Activated naive CD8-positive, alpha-beta T cell (primary cell): ENCODE results near the gene MED14.

Experiments used
- H3K27ac Mint-ChIP-seq: one replicate; pipeline ENCODE4 v1.8.0; 2021; ENCODE audit warnings: mixed read lengths
- H3K27me3 Mint-ChIP-seq: one replicate; pipeline ENCODE4 v1.8.0; 2021; ENCODE audit warnings: mixed read lengths
- H3K36me3 Mint-ChIP-seq: one replicate; pipeline ENCODE4 v1.8.0; 2021; ENCODE audit warnings: mixed read lengths
- H3K4me1 Mint-ChIP-seq: one replicate; pipeline ENCODE4 v1.8.0; 2021; ENCODE audit warnings: low read depth, mixed read lengths
- H3K4me3 Mint-ChIP-seq: one replicate; pipeline ENCODE4 v1.8.0; 2021; ENCODE audit warnings: mild to moderate bottlenecking, mixed read lengths
- H3K9me3 Mint-ChIP-seq: one replicate; pipeline ENCODE4 v1.8.0; 2021; ENCODE audit warnings: low read depth, mixed read lengths

MED14 gene

DNA sequence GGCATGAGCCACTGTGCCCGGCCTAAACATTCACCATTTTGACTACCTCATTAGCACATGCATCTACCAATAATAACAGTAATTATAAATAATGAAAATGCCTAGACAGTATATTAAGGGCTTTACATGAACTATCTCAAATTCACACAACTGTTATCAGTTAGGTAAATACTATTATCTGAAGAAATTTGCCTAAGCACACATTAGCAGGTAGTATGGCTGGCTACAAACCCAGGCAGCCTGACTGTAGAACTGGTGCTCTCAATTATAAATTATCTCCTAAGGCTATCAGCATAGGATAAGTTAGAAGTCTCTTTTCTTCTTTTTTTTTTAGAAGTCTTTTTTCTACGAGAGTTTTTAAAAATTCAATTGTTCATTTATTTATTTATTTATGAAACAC is 73.9 kb downstream of the MED14 start:
- no peak overlapping the region for H3K4me3 Mint-ChIP-seq
- no peak overlapping the region for H3K27ac Mint-ChIP-seq
- H3K36me3 Mint-ChIP-seq, result no peaks in the 10 kb centered on the region
- H3K4me1 Mint-ChIP-seq, result no peaks in the 10 kb centered on the region
- no peaks in the 10 kb centered on the region for H3K9me3 Mint-ChIP-seq
- no peaks in the 10 kb centered on the region for H3K27me3 Mint-ChIP-seq

DNA sequence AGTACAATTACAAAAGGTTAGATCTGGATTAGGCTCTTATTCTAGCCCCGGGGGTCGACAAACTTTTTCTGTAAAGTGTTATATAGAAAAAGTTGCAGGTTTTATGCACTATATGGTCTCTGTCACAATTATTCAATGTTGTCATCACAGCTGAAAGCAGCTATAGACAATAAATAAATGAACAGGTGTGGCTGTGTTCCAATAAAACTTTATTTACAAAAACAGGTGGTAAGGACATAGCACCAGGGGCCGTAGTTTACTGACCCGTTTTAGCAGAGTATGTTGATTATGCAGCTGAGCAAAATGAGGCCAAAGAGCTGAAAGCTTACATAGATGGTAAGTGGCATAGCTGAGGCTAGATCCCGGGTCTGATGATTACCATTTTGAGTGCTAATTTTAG is 75.0 kb downstream of the MED14 start:
- no peaks in the 10 kb centered on the region for H3K27me3 Mint-ChIP-seq
- no peaks in the 10 kb centered on the region for H3K9me3 Mint-ChIP-seq
- H3K36me3 Mint-ChIP-seq, result no peaks in the 10 kb centered on the region
- H3K4me3 Mint-ChIP-seq, result no peak overlapping the region
- H3K27ac Mint-ChIP-seq, result no peak overlapping the region
- H3K4me1 Mint-ChIP-seq, result no peaks in the 10 kb centered on the region

DNA sequence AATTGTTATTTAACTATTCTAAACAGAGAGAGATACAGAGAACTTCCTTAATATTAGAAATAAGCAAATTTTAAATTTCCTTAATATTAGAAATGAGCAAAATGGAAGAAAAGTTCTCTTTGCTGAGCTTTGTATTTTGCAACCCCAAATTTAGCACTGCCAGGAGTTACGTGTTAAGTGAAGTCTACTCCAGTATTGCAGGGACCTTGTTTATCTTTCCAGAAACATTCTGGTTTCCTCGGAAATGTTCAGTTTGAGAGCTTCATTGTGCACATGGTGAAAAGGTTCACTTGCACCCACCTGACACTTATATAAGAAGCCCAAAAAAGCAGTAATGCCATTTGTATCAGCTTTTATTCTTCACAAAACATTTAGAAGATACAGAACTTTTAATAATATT is 81.8 kb downstream of the MED14 start:
- Mint-ChIP-seq H3K27ac (no peak overlapping the region), H3K36me3 (no peaks in the 10 kb centered on the region), H3K4me3 (no peak overlapping the region), H3K27me3 (no peaks in the 10 kb centered on the region), H3K4me1 (peaks cover 2% of the 10 kb centered on the region), H3K9me3 (no peaks in the 10 kb centered on the region)

DNA sequence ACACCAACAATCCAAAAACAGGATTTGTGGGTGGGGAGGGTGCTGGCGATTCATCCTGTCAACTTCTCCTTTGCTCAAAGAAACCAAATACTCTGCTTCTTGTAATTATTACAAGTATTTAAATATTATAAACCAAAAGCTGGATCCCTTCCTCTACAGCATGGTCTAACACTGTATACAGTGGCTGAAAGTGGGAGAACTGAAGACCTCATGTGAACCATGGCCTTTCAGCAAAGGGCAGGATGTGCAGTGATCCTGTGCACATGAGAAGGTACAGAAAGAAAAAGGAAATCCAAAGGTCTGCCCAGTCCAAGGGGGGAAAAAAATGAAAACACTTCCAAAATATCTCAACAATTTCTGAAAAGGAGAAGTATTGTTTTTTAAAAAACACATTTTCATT is 82.7 kb downstream of the MED14 start:
- Mint-ChIP-seq H3K27ac (peak overlapping the region; percentile 2), H3K4me3 (no peak overlapping the region)

DNA sequence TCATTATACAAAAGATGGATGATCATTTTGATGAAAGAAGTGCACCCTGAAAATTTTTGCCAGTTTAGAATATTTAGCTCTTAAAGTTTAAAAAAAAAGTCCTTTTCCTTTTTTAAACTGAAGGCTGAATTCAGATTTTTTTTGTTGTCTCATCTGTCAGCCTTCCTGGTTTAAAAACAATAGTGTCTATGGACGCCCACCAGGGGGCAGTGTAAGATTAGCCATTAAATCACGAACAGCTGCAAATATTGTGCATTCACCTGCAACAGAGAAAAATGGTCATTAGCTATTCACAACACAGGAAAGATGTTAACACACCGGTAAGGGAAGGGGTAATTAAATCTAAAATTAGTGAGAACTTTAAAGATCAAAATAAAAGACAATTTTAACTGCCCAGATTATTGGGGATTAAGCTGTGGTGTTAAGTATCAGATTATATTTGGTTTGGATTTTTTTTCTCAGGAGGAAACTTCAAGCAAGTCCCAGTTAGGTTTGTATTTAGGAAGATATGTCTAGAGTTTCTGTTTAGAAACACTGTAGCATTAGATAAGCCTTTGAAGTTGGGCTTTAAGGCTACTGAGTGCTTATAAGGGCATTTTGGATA is 83.6 kb downstream of the MED14 start:
- Mint-ChIP-seq H3K9me3 (no peaks in the 10 kb centered on the region), H3K36me3 (no peaks in the 10 kb centered on the region), H3K4me3 (no peak overlapping the region), H3K27me3 (no peaks in the 10 kb centered on the region), H3K27ac (no peak overlapping the region), H3K4me1 (peaks cover 3% of the 10 kb centered on the region)

More for the DNA sequence above, 82.7 kb downstream of the MED14 start:
- H3K9me3 Mint-ChIP-seq, result no peaks in the 10 kb centered on the region
- H3K4me1 Mint-ChIP-seq, result peaks cover 3% of the 10 kb centered on the region
- no peaks in the 10 kb centered on the region for H3K36me3 Mint-ChIP-seq
- H3K27me3 Mint-ChIP-seq, result no peaks in the 10 kb centered on the region

DNA sequence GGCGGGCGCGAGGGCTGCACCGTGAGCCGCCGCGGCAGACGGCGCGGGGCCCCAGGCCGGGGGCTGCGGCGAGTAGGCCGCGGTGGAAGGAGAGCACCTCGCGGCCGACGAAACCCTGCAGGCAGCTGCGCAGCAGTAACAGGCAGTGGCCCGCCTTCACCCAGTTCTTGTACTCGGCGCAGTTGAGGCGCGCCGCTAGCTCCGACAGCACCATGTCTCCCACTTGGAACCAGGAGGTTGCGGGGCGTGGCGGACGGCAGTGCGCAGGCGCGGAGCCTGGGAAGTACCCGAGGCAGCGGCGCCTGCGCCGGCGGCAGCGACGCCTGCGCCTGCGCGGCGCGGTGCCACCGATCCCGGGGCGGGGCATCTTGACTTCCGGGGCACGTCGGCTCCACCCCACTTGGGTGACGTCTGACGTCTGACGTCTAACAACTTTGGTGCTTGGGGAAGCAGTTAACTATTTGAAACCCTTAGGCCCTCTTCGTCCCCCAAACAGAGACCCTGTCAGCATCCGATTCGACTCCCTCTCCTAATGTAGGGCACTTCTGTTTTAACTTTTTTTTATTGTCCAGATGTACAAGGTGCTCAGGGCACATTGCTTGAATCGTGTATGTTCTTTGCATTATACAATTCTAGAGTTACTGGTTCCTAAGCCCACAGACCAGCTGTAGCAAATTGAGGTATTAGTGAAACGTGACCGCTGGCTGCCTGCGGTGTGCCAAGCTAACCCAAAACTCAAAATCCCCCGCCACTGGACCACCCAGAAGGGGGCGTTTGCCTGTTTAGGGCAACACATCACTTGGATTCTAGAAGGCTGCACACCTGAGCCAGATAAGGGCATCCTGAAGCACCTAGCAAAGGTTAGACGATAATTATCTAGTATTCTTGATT is 87.8 kb downstream of the MED14 start, which contains the start of gene CXorf38:
Gene CXorf38, minus strand, starts transcription at position 255 of the 891 bp plus-strand sequence. Its CDS starts 41 bp downstream, at position 214.
- Mint-ChIP-seq H3K36me3 (peaks cover 2% of the 10 kb centered on the region), H3K4me3 (peak within 1 kb of the TSS; percentile 97), H3K27me3 (no peaks in the 10 kb centered on the region), H3K4me1 (peaks cover 27% of the 10 kb centered on the region), H3K9me3 (no peaks in the 10 kb centered on the region), H3K27ac (peak within 1 kb of the TSS; percentile 96)

DNA sequence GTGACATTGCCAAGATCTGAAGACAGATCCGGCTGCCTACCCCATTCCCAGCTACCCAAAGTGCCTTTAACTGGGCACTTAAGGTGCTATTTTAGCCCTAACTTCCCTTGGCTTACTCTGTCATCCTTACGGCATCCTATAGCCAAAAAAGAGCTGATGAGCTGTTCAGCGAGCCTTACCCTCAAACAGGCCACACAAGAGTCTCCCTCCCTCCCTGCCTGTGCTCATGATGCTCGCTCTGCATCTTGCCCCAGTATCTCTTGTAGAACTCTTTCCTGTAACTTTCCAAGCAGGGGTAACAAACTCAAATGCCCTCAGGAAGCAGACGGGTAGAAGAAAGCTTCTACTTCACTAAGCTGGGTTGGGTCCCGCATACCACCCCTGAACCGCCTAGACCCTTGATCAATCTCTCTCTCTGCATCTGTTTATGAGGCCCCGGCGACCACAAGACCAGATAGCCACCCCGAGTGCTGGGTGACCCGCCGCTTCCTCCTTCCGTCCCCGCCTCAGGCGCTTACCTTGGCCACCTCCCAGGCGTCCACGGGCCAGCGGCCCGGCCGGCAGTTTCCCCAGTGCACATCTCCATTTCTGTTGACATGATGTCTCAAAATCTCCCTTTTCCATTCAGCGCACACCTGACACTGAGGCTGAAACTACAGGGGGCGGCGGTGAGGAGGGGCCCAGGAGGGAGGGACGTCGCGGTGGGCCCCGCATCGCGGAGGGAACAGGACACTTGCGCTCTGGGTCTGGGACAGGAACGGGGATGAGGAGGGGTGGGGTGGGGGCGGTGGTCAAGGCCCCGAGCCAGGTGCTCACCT is 88.6 kb downstream of the MED14 start:
- Mint-ChIP-seq H3K27ac (peak overlapping the region; percentile 96), H3K4me3 (peak overlapping the region; percentile 97), H3K27me3 (no peaks in the 10 kb centered on the region), H3K9me3 (no peaks in the 10 kb centered on the region), H3K36me3 (peaks cover 2% of the 10 kb centered on the region), H3K4me1 (peaks cover 35% of the 10 kb centered on the region)

DNA sequence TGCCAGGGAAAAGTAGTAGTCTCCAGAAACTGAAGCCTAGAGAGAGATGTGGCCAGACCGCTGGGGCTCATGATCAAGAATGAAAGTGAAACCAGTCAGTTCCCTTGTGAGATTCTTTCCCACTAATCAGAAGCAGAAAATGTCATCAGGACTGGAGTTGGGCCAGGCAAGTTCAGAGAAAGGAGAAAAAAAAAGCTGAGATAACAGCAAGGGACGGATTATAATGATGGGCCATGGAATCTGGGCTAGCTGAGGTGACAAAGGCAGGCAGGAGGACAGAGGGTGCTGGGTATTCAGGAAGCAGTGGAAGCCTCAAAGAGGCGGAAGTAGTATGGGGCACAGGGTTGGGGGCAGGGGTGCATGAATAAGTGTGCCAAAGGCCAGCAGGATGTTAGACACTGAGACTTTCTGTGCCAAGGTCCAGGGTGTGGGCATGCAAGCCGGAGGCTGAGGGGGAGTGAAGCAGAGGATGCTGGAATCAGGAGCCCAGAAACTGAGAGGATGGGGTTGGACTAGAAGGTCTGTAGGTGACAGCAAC is 90.5 kb downstream of the MED14 start:
- H3K36me3 Mint-ChIP-seq, result peaks cover 2% of the 10 kb centered on the region

DNA sequence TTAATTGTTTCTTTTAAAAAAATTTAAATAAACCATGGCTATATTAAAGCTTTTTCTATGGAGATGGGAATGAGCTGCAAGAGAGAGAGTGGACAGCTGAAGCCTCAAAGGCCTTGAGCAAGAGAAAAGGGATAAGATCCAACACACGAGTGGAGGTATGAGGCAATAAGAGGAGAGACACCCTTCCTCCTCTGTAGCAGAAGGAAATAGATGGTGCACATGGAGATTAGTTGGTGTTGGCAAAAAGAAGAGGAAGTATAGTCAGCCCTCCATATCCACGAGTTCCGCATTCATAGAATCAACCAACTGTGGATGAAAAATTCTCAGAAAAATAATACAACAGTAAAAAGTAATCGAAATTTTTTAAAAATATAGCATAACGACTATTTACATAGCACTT is 91.2 kb downstream of the MED14 start:
- H3K4me1 Mint-ChIP-seq, result peaks cover 44% of the 10 kb centered on the region
- H3K27me3 Mint-ChIP-seq, result no peaks in the 10 kb centered on the region
- peak overlapping the region; percentile 97 for H3K27ac Mint-ChIP-seq
- H3K9me3 Mint-ChIP-seq, result no peaks in the 10 kb centered on the region
- H3K4me3 Mint-ChIP-seq, result peak overlapping the region; percentile 98
- peaks cover 2% of the 10 kb centered on the region for H3K36me3 Mint-ChIP-seq

More for the DNA sequence above, 90.5 kb downstream of the MED14 start:
- Mint-ChIP-seq H3K27ac (peak overlapping the region; percentile 97), H3K9me3 (no peaks in the 10 kb centered on the region), H3K4me3 (peak overlapping the region; percentile 98), H3K27me3 (no peaks in the 10 kb centered on the region), H3K4me1 (peaks cover 40% of the 10 kb centered on the region)

DNA sequence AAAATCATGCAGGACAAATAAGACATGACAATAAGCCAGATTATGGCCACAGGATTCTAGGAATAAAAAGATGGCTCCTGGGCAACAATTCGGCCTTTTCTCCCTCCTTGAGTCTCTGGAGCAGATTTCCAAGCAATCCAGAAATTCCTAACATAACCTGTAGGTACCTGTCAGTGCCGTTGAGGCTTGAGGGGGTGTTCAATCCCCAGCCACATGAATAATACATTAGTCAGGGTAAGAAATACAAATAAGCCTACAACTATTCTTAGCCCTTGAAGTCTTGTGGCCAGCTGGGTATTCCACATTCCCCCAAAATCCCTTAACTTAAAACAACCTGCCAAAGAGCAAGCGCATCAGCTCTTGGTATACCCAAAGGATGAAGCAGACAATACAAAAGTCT is 97.7 kb downstream of the MED14 start:
- no peaks in the 10 kb centered on the region for H3K27me3 Mint-ChIP-seq
- no peaks in the 10 kb centered on the region for H3K9me3 Mint-ChIP-seq
- H3K36me3 Mint-ChIP-seq, result no peaks in the 10 kb centered on the region
- peaks cover 41% of the 10 kb centered on the region for H3K4me1 Mint-ChIP-seq
- no peak overlapping the region for H3K27ac Mint-ChIP-seq
- H3K4me3 Mint-ChIP-seq, result no peak overlapping the region

DNA sequence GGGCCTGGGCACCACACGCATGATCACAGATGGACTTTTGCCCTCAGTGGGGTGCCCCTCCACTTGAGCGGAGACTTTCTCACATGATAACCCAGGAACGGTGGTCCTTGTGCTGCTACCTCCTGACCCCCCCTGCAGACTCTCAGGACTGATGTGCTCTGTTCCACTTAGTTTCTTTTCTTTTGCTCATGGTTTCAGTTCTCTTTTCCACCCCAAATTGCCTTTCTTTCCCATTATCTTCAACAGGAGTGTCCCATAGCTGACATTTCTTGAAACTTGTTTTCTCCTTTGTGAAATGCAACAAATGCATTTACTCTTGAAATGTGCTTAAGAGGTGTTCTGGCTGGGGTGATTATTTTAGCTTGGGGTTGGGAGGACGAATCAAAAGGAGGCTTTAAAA is 103.1 kb downstream of the MED14 start:
- peak overlapping the region; percentile 34 for H3K27ac Mint-ChIP-seq
- H3K27me3 Mint-ChIP-seq, result no peaks in the 10 kb centered on the region
- H3K4me1 Mint-ChIP-seq, result peaks cover 16% of the 10 kb centered on the region
- H3K36me3 Mint-ChIP-seq, result no peaks in the 10 kb centered on the region
- no peak overlapping the region for H3K4me3 Mint-ChIP-seq
- H3K9me3 Mint-ChIP-seq, result no peaks in the 10 kb centered on the region

DNA sequence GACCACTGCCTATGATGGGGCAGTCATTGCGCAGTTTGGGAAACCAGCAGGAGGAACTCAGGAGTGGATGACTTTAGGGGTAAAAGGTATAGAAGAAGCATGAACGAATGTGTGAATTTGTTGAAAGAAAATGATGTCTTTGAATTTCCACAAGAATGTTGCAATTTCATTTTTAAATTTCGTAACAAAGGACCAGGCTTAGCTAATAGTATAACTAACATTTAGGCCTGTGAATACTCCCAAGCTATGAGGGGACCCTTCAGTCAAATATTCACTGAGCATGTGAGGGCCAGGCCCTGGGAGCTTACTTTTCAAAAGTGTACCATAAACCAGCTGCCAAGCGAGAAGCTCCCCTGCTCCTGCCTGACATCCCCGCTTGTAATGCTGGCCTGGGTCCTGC is 106.8 kb downstream of the MED14 start:
- Mint-ChIP-seq H3K27me3 (no peaks in the 10 kb centered on the region), H3K36me3 (no peaks in the 10 kb centered on the region), H3K9me3 (no peaks in the 10 kb centered on the region), H3K4me1 (peaks cover 7% of the 10 kb centered on the region), H3K4me3 (no peak overlapping the region), H3K27ac (peak overlapping the region; percentile 50)

DNA sequence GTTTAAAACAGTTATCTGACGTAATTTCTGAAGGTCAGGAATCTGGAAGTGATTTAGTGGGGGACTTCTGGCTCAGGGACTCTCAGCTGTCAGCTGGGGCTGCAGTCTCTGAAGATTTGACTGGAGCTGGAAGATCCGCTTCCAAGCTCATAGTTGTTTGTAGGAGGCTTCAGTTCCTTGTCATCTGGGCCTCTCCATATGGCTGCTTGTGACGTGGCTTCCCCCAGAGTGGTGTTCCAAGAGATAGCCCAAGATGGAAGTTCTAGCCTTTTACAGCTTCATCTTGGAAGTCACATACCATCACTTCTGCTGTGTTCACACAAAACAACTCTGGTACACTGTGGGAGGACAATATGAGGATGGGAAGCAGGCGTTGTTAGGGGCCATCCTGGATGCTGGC is 110.0 kb downstream of the MED14 start:
- Mint-ChIP-seq H3K27ac (peak overlapping the region; percentile 66), H3K9me3 (no peaks in the 10 kb centered on the region), H3K4me1 (no peaks in the 10 kb centered on the region), H3K27me3 (no peaks in the 10 kb centered on the region), H3K4me3 (no peak overlapping the region), H3K36me3 (no peaks in the 10 kb centered on the region)

DNA sequence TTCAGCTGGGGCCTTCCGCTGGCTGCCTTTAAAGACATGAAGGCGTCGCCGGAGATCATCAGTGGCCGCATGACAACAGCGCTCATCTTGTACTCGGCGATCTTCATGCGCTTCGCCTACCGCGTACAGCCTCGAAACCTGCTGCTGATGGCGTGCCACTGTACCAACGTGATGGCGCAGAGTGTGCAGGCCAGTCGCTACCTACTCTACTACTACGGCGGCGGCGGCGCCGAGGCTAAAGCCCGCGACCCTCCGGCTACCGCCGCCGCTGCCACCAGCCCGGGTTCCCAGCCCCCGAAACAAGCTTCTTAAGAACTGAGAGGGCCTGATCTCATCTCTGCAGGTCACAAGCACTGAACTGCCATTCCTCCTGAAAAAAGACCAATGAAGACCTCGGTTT is 111.7 kb downstream of the MED14 start:
- no peak overlapping the region for H3K4me3 Mint-ChIP-seq

DNA sequence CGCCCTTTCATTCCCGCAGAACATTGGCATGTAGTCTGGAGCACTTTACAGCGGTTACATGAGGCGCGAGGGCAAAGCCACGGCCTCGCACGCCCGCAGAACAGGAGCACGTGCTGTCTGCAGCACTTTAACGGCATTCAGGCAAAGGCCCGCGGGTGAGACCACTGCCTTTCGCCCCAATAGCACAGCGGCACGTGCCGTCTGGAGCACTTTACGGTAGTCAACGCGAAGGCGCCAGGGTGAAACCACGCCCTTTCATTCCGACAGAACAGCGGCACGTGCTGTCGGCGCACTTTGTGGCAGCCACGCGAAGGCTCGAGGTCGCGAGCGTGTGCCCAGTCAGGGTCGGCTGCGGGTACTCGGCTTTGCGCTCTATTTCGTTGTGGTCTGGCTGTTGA is 112.2 kb downstream of the MED14 start, which contains the start of gene MPC1L:
Gene MPC1L, plus strand, starts transcription at position 290 of the 398 bp plus-strand sequence. CDS start 138 bp downstream, outside the sequence.
- no peaks in the 10 kb centered on the region for H3K4me1 Mint-ChIP-seq
- no peaks in the 10 kb centered on the region for H3K27me3 Mint-ChIP-seq
- H3K9me3 Mint-ChIP-seq, result no peaks in the 10 kb centered on the region
- no peak within 1 kb of the TSS for H3K4me3 Mint-ChIP-seq
- no peaks in the 10 kb centered on the region for H3K36me3 Mint-ChIP-seq
- H3K27ac Mint-ChIP-seq, result no peak within 1 kb of the TSS

More for the DNA sequence above, 111.7 kb downstream of the MED14 start:
- no peaks in the 10 kb centered on the region for H3K4me1 Mint-ChIP-seq
- no peak overlapping the region for H3K27ac Mint-ChIP-seq
- no peaks in the 10 kb centered on the region for H3K27me3 Mint-ChIP-seq
- no peaks in the 10 kb centered on the region for H3K36me3 Mint-ChIP-seq
- no peaks in the 10 kb centered on the region for H3K9me3 Mint-ChIP-seq
